OCI-LY1 (cell line): ENCODE measurements around the gene PTPRD.

Experiments
- CTCF ChIP-seq: fragments of 200-600 bp; sonication (generic), shearing (Covaris generic); IDR thresholded peaks from 2 replicates; pipeline ENCODE4 v1.5.1; 2017; ENCODE audit warnings: mild to moderate bottlenecking, antibody characterized with exemption, low read length, moderate library complexity, mixed read lengths
- EZH2 ChIP-seq: fragments of 200-600 bp; sonication (generic), shearing (Covaris generic); IDR thresholded peaks from 2 replicates; pipeline ENCODE4 v1.8.0; 2017; ENCODE audit warnings: borderline replicate concordance, mixed run types, mild to moderate bottlenecking, antibody characterized with exemption, low read length, moderate library complexity, mixed read lengths

DNA sequence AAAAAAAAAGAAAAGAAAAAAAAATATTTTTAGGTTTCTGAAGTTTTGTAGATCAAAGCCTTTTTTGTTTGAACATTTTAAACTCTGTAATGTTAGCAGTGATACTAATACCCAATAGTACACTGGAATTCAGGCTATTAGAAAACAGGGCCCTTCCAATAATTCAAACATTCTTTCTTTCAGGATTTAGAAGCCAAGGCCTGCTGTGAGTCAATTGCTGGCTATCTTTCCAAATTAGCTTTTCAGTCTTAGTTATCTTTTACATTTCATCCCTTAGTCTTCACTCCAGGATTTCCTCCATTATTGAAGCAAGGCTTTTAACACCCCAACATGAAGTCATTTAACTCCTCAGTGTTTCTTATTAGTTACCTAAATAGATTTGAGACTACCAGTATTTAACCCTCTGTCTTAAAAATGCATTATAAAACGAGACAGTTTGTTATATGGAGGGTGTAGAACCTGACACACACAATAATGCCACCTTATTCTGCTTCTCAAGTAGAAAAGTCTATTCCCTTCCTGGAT lies 1861.3 kb downstream of the PTPRD start:
- TF ChIP-seq EZH2 (no peak), CTCF (no peak)
